ENCODE data around the gene FAM47E. TPM values are rescaled to one million over a fixed set of nuclear protein-coding genes. Genes with fewer than 3 reads are reported as not detected.

The FAM47E gene
- total and polyA plus RNA-seq, 2 of the 8 experiments (the other 6 are each of a cell fraction or from before 2014, with no cell fraction given) = 1.3 to 1.4 TPM

GRCh38 chr4:76272582-76272981, 21.1 kb downstream of the FAM47E start:
- Histone ChIP-seq H4K8ac (ENCODE audit: extremely low read depth, insufficient read depth, low read length) (no peak overlapping the region), H3K79me2 (ENCODE audit: control insufficient read depth in 1 of 2, insufficient read depth in 2 of 2, low read length in 2 of 2) (no peaks in the 10 kb centered on the region), H3K4ac (replicated peaks; ENCODE audit: insufficient read length, low read depth, low read length) (no peak overlapping the region), H2BK20ac (ENCODE audit: low read length) (no peak overlapping the region), H3K56ac (replicated peaks; ENCODE audit: insufficient read length, low read depth, low read length) (no peak overlapping the region), H4K20me1 (replicated peaks in 1 of 2; ENCODE audit: control insufficient read depth in 1 of 2, insufficient read depth in 2 of 2, low read length in 2 of 2) (no peaks in the 10 kb centered on the region), H3K4me1 (replicated peaks in 1 of 4; ENCODE audit: control insufficient read depth in 3 of 4, insufficient read depth in 4 of 4, low read length in 3 of 4) (no peaks in the 10 kb centered on the region), H4K5ac (ENCODE audit: insufficient read length, low read depth, low read length) (no peak overlapping the region), H3K4me2 (ENCODE audit: insufficient read depth in 1 of 2, low read depth in 2 of 2, low read length in 2 of 2) (no peak overlapping the region), H2AFZ (ENCODE audit: low read length) (no peak overlapping the region), H3K27ac (ENCODE audit: low read depth, low read length) (no peak overlapping the region), H3K79me1 (ENCODE audit: low read depth, low read length) (no peaks in the 10 kb centered on the region), H3K36me3 (ENCODE audit: control insufficient read depth in 2 of 4, insufficient read depth in 4 of 4, low read length in 3 of 4) (no peaks in the 10 kb centered on the region), H3K27me3 (replicated peaks in 1 of 4; ENCODE audit: control insufficient read depth in 3 of 4, extremely low read depth in 1 of 4, insufficient read depth in 3 of 4, low read length in 3 of 4) (peaks cover 0 to 2% (median 0%) of the 10 kb centered on the region in 4 experiments; a peak in 1 of 7 replicates), H3K9me3 (ENCODE audit: insufficient read depth in 2 of 2, low read depth in 1 of 2, low read length in 1 of 2) (no peaks in the 10 kb centered on the region), H3K14ac (ENCODE audit: insufficient read length) (no peak overlapping the region), H3K4me3 (ENCODE audit: extremely low read depth in 1 of 4, insufficient read depth in 2 of 4, low read depth in 3 of 4, low read length in 4 of 4) (no peak overlapping the region), H4K91ac (replicated peaks; ENCODE audit: insufficient read length, low read length) (no peak overlapping the region), H3K23ac (ENCODE audit: insufficient read length) (no peak overlapping the region), H2BK5ac (ENCODE audit: low read depth, low read length) (no peak overlapping the region), H3K9ac (replicated peaks in 1 of 4; ENCODE audit: extremely low read depth in 1 of 4, low read depth in 3 of 4, low read length in 3 of 4) (no peak overlapping the region), H3K18ac (ENCODE audit: extremely low read depth, low read length) (no peak overlapping the region), H2BK12ac (ENCODE audit: low read depth, low read length) (no peak overlapping the region), H3K23me2 (ENCODE audit: low read depth, low read length) (no peaks in the 10 kb centered on the region; the same call in 1 of the 2 replicates), H2AK5ac (ENCODE audit: low read depth, low read length) (no peak overlapping the region), H2BK120ac (replicated peaks; ENCODE audit: low read depth, low read length) (no peak overlapping the region), H2BK15ac (ENCODE audit: low read length) (no peak overlapping the region)
- ChIA-PET CTCF (ENCODE audit: partially characterized antibody) (no interaction called here), POLR2A (ENCODE audit: partially characterized antibody) (no interaction called here)
- 89% methylated on average over 1 of the region's 1 CpG; no CpG with 5 or more reads in 1 of the 2 experiments for WGBS, 2 experiments (ENCODE audit: extremely low coverage in 1 of 2, insufficient coverage in 1 of 2, insufficient read length in 1 of 2, insufficient replicate concordance in 2 of 2, low coverage in 1 of 2, low lambda C conversion rate in 2 of 2, missing lambda C conversion rate in 1 of 2)
- TF ChIP-seq BACH1 (IDR thresholded peaks at IDR 0.05; ENCODE audit: low read length) = no peak
- no peak for TF ChIP-seq SIRT6 (IDR thresholded peaks at IDR 0.05; ENCODE audit: low read length)
- TF ChIP-seq CHD2 (IDR thresholded peaks at IDR 0.05; ENCODE audit: low read length) = no peak
- TF ChIP-seq POLR2AphosphoS5 (IDR thresholded peaks at IDR 0.05; ENCODE audit: low read depth, low read length) = no peak
- TF ChIP-seq CHD1 (IDR thresholded peaks at IDR 0.05; ENCODE audit: low read depth, low read length) = no peak
- no peak for TF ChIP-seq TCF12 (IDR thresholded peaks at IDR 0.05; ENCODE audit: low read depth, low read length)
- TF ChIP-seq SIX5 (IDR thresholded peaks at IDR 0.05; ENCODE audit: low read depth, low read length) = no peak
- TF ChIP-seq USF2 (IDR thresholded peaks at IDR 0.05; ENCODE audit: low read length) = no peak
- TF ChIP-seq TAF7 (optimal IDR thresholded peaks at IDR 0.05; ENCODE audit: borderline replicate concordance, low read depth, low read length) = no peak
- no peak for TF ChIP-seq CTBP2 (IDR thresholded peaks at IDR 0.05; ENCODE audit: borderline replicate concordance, insufficient read depth, insufficient read length, low read length)
- no peak for TF ChIP-seq MAX (IDR thresholded peaks at IDR 0.05)
- no peak for TF ChIP-seq YY1 (IDR thresholded peaks at IDR 0.05; ENCODE audit: low read depth, low read length)
- TF ChIP-seq BCL11A (IDR thresholded peaks at IDR 0.05; ENCODE audit: low read depth in 2 of 2, low read length in 2 of 2) = no peak
- TF ChIP-seq POLR2A (IDR thresholded peaks at IDR 0.05; ENCODE audit: control extremely low read depth in 1 of 2, low read depth in 2 of 2, low read length in 2 of 2) = no peak
- DNase-seq (ENCODE audit: low read depth in 1 of 2, low spot score in 2 of 2) = no peak
- no peak for FAIRE-seq

All from H1 (cell line).